GM21737 (cell line): Measurements from ENCODE around the gene HEXIM2.

Experiments used
- ATAC-seq: cut with Tn5 transposase; IDR thresholded peaks from one replicate; pipeline ENCODE4 v1.9.1; 2021; ENCODE audit warnings: mild to moderate bottlenecking, moderate library complexity; ENCODE audit not compliant: unreplicated experiment

The HEXIM2 gene

DNA sequence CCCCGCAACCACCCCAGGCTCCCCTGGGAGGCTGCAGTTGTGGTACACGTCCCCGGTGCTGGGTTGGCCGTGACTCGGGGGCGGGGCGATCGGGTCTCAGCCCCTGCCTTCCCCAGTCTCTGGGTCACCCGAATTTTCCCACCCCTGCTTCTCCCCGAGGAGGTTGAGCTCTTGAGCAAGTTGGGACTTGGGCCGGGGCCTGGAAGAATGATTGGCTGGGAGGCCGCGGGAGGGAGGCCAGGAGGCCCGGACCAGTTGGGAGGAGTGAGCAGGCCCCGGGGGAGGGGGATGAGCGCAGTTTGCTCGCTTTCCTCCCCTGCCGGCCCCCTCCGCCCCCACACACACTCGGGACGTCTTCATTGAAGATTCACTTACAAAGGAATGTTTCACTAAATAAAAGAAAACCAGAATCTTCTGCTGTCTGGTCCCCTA lies 17.9 kb upstream of the HEXIM2 start:
- no peak for ATAC-seq

- no peak for ATAC-seq
Measured at GRCh38 chr17:45144199-45145034, 17.3 kb upstream of the HEXIM2 start.

- no peak for ATAC-seq
Measured at GRCh38 chr17:45145035-45145389, 16.7 kb upstream of the HEXIM2 start.

DNA sequence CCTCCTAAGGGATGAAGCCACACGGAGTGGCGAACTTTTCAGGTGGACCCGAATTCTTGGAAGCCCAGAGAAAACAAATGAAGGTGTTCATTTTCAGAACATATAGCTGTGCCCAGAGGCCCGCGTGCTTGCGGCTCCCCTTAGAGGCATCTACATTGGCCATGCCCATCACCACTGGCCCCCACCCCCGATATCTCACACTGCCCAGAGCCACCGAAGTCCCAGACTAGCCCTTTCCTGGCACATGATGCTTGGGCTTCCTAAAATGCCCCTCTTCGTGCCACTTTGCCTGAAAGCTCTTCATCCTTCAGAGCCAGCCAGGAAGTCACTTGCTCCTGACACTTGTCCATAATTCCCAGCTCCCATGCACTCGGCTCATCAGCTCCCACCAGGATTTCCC lies 15.5 kb upstream of the HEXIM2 start:
- ATAC-seq = no peak

DNA sequence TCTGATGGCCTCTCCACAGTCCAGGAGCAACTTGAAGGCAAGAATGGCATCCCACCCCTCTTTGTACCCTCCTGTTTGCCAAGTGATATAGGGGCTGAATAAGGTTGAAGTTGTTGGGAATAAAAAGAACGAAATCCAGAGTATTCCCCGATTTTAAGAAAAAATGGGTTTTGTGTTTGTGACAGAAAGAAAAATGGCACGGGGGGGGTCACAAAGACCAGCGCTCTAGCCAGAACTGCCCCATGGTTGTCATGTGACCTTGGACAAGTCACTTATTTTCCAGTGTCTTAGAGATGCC lies 15.1 kb upstream of the HEXIM2 start:
- no peak for ATAC-seq

DNA sequence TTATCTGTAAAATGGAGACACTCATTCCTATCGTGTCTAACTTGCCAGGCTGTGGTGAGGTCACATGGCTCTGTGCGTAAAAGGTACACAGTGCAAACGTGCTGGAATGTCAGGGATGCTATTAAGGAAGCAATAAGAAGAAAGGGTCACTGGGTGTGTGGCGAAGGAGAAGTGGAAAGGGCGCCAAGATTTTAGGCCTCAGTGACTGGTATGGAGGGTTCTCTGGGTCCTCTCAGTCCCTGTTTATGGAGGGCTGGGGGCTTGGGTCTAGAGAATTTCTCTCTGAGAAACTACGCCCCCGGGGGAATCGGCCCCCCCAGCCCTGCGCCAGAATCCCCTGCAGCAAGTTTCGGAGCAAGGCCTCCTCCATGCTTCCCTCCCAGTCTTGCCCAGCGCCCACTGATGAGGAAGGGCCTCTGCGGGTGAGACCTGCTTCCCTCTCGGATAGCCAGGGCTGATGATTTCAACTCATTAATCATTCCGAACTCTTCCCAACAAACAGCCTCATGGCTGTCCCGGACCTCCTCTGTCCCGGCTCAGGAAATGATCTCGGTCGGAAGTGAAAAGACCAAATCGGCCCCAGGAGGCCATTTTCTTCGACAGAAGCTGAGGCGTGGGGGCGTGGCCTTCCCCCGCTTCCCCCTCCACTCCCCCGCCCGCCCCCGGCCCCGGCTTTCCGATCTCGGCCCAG lies 14.6 kb upstream of the HEXIM2 start:
- no peak for ATAC-seq

GRCh38 chr17:45147581-45148182 lies 14.0 kb upstream of the HEXIM2 start:
- ATAC-seq = no peak

GRCh38 chr17:45148183-45149036 lies 13.3 kb upstream of the HEXIM2 start, which contains the start of gene HEXIM1:
HEXIM1 (plus strand) TSS chr17:45148475; CDS start chr17:45149191, 716 bp downstream.
- peak; percentile 56 for ATAC-seq

GRCh38 chr17:45149037-45149668 lies 12.5 kb upstream of the HEXIM2 start:
- peak; percentile 22 for ATAC-seq

GRCh38 chr17:45149669-45150664 lies 11.7 kb upstream of the HEXIM2 start:
- no peak for ATAC-seq

GRCh38 chr17:45150911-45151809 lies 10.5 kb upstream of the HEXIM2 start:
- ATAC-seq = no peak

DNA sequence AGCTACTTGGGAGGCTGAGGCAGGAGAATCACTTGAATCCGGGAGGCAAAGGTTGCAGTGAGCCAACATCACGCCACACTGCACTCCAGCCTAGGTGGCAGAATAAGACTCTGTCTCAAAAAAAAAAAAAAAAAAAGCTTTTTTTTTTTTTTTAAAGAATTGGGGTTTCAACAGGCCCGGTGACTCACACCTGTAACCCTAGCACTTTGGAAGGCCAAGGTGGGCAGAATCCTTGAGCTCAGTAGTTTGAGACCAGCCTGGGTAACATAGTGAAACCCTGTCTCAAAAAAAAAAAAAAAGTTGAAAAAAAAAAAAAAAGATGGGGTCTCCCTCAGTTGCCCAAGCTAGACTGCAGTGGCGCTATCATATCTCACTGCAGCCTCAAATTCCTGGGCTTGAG lies 6.6 kb upstream of the HEXIM2 start:
- no peak for ATAC-seq

- no peak for ATAC-seq
Measured at GRCh38 chr17:45155483-45155882, 6.2 kb upstream of the HEXIM2 start.

DNA sequence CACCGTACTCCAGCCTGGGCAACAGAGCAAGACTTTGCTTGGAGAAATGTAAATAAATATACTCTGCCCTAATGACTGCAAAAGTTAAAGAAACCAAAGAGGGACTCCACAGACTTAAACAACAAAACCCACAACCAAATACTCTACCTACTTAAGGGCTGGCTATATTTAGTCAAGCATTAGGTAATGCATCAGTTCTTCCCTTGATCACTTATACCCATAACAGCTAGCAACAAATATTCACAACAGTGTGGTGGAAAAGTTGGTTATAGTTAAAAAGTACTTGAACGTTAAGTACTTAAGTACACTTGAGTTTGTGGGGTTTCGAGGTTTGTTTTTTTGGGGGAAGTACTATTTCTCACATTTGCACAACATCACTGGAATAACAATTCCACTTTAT lies 5.4 kb upstream of the HEXIM2 start:
- ATAC-seq = no peak

DNA sequence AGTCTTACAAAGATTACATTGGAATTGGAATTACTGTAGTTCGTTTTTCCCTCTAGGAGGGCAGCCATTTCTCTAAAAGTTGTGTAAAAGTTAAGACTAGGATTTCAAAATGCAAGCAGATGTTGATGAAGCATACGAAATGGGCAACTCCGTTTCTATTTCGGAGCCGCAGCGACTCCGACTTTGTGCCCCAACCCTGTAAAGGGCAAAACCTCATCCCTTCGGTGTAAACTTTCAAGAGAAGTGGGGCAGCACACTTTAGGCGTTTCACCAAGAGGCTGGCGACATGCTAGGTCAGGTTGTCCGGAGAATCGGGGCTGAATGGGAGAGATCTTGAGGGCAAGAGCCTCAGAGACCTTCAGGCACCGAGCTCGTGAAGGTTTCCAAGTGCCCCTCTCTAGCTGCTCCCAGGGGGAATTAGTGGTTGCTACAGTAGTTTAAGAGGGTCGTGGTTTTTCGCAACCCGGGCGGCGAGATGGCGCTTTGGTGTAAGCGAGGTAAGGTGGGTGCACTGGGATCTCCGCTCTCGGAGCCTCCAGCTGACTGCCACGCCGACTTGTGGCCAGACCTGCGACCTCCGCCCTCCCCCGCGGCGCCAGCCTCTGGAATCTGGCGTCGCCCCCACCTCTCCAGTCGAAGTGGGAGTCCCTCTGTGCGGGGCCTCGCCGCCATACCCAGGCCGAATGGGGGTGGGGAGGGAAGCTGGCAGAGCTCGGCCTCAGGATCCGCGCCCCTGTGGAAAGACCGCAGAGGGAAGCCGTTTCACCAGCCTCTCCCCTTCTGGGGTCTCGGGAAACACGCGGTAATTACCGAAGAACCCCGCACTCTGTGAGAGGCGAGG lies 1.0 kb upstream of the HEXIM2 start:
- ATAC-seq = peak; percentile 15

- no peak for ATAC-seq
Measured at GRCh38 chr17:45162025-45162687, 481 bp downstream of the HEXIM2 start.

- no peak for ATAC-seq
Measured at GRCh38 chr17:45164734-45165269, 3.1 kb downstream of the HEXIM2 start.
